GM18519 (cell line): ENCODE measurements around the gene SIL1.
"Not testable (repeated sequence)": the region's sequence is repeated elsewhere in the genome, so short reads cannot be mapped to it uniquely, and the experiment has no call there.

Experiments used
- ATAC-seq: cut with Tn5 transposase; IDR thresholded peaks from one replicate; pipeline ENCODE4 v1.9.1; 2021; ENCODE audit warnings: mild to moderate bottlenecking, moderate library complexity; ENCODE audit not compliant: unreplicated experiment, low FRiP score

The SIL1 gene

GRCh38 chr5:139049780-139050179 lies 148.4 kb downstream of the SIL1 start:
- ATAC-seq = no peak

- ATAC-seq = no peak
Observed at GRCh38 chr5:139046551-139046950, 151.6 kb downstream of the SIL1 start.

- no peak for ATAC-seq
Observed at GRCh38 chr5:139043157-139043905, 154.8 kb downstream of the SIL1 start.

GRCh38 chr5:139040081-139040480 lies 158.1 kb downstream of the SIL1 start:
- no peak for ATAC-seq

- no peak for ATAC-seq
Observed at GRCh38 chr5:139038613-139039305, 159.4 kb downstream of the SIL1 start.

GRCh38 chr5:139037732-139038131 lies 160.4 kb downstream of the SIL1 start:
- ATAC-seq = no peak

- ATAC-seq = not testable (repeated sequence)
Observed at GRCh38 chr5:139036332-139036731, 161.8 kb downstream of the SIL1 start.

- ATAC-seq = no peak
Observed at GRCh38 chr5:139027150-139027549, 171.0 kb downstream of the SIL1 start.

GRCh38 chr5:139025651-139026050 lies 172.5 kb downstream of the SIL1 start:
- no peak for ATAC-seq

- no peak for ATAC-seq
Observed at GRCh38 chr5:139023286-139023685, 174.9 kb downstream of the SIL1 start.

- ATAC-seq = no peak
Observed at GRCh38 chr5:139022528-139022927, 175.6 kb downstream of the SIL1 start.

GRCh38 chr5:139021346-139021745 lies 176.8 kb downstream of the SIL1 start:
- ATAC-seq = no peak

GRCh38 chr5:139019880-139020279 lies 178.3 kb downstream of the SIL1 start:
- no peak for ATAC-seq

GRCh38 chr5:139019211-139019610 lies 179.0 kb downstream of the SIL1 start:
- no peak for ATAC-seq

- no peak for ATAC-seq
Observed at GRCh38 chr5:139017624-139018023, 180.5 kb downstream of the SIL1 start.

GRCh38 chr5:139016186-139016585 lies 182.0 kb downstream of the SIL1 start:
- ATAC-seq = no peak

GRCh38 chr5:139014726-139015125 lies 183.4 kb downstream of the SIL1 start:
- no peak for ATAC-seq

- ATAC-seq = no peak
Observed at GRCh38 chr5:139012176-139012575, 186.0 kb downstream of the SIL1 start.

- not testable (repeated sequence) for ATAC-seq
Observed at GRCh38 chr5:139011156-139011555, 187.0 kb downstream of the SIL1 start.

GRCh38 chr5:139004374-139005307 lies 193.5 kb downstream of the SIL1 start:
- no peak for ATAC-seq

GRCh38 chr5:138999674-139000073 lies 198.5 kb downstream of the SIL1 start:
- ATAC-seq = no peak
